H4 (cell line): ENCODE results near the gene S1PR5. TPM values are rescaled to one million over a fixed set of nuclear protein-coding genes. Genes with fewer than 3 reads are reported as not detected.

Experiments used
- DNase-seq: peaks from one replicate; pipeline ENCODE4 v3.0.0-alpha.2; 2015; ENCODE audit warnings: low spot score
- total RNA-seq: library from RNA; depleted of rRNA; stranded (reverse); fragments of >200 nt; shearing (Covaris generic); gene quantifications from 2 replicates; pipeline ENCODE4 v1.2.3, GENCODE V29; 2014; rRNA removed

The S1PR5 gene
- total RNA-seq, 1 experiment from 2014 or later = 1.0 TPM

DNA sequence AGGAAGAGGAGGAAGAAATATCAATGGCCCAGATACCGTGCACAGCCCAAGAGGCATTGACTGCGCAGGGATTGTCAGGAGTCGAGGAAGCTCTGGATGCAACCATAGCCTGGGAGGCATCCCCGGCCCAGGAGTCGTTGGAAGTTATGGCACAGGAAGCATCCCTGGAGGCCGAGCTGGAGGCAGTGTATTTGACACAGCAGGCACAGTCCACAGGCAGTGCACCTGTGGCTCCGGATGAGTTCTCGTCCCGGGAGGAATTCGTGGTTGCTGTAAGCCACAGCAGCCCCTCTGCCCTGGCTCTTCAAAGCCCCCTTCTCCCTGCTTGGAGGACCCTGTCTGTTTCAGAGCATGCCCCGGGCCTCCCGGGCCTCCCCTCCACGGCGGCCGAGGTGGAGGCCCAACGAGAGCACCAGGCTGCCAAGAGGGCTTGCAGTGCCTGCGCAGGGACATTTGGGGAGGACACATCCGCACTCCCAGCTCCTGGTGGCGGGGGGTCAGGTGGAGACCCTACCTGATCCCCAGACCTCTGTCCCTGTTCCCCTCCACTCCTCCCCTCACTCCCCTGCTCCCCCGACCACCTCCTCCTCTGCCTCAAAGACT lies 50.0 kb downstream of the S1PR5 start:
- DNase-seq = no peak

DNA sequence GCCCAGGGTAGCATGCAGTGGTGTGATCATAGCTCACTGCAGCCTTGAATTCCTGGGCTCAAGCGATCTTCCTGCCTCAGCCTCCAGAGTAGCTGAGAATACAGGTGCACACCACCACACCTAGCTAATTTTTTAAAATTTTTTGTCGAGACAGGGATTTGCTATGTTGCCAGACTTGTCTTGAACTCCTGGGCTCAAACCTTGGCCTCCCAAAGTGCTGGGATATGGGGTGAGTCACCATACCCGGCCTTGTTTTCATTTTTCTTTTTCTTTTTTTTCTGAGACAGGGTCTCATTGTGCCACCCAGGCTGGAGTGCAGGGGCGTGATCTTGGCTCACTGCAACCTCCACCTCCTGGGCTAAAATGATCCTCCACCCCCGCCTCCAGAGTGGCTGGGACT lies 52.8 kb downstream of the S1PR5 start:
- DNase-seq = no peak

Other genes starting within 250 kb of the S1PR5 start
- gene ICAM1, start 246.3 kb downstream of the S1PR5 start, total RNA-seq = 0.06 and 0.12 TPM in 2 replicates
- gene ICAM4, start 230.5 kb downstream of the S1PR5 start, total RNA-seq = 0.15 TPM in 1 of 2 replicates, not detected in the other
- 0.87 and 1.5 TPM in 2 replicates for gene ICAM5, start 227.5 kb downstream of the S1PR5 start, total RNA-seq
- gene ZGLP1, start 207.6 kb downstream of the S1PR5 start, total RNA-seq = 0.18 and 1.8 TPM in 2 replicates
- gene FDX2, start 201.4 kb downstream of the S1PR5 start, total RNA-seq = 23.6 and 40.0 TPM in 2 replicates
- 7.1 and 8.2 TPM in 2 replicates for gene RAVER1, start 183.9 kb downstream of the S1PR5 start, total RNA-seq
- gene ICAM3, start 177.8 kb downstream of the S1PR5 start, total RNA-seq = 7.3 and 11.2 TPM in 2 replicates
- 28.2 and 37.1 TPM in 2 replicates for gene TYK2, start 136.9 kb downstream of the S1PR5 start, total RNA-seq
- gene CDC37, start 113.9 kb downstream of the S1PR5 start, total RNA-seq = 105 and 132 TPM in 2 replicates
- gene PDE4A, start 96.9 kb downstream of the S1PR5 start, total RNA-seq = 1.0 and 1.1 TPM in 2 replicates
- 40.9 and 43.3 TPM in 2 replicates for gene KEAP1, start 14.1 kb downstream of the S1PR5 start, total RNA-seq
- 13.1 and 18.6 TPM in 2 replicates for gene ATG4D, start 26.5 kb upstream of the S1PR5 start, total RNA-seq
- 7.7 and 8.3 TPM in 2 replicates for gene KRI1, start 48.6 kb upstream of the S1PR5 start, total RNA-seq
- 3.2 and 5.2 TPM in 2 replicates for gene CDKN2D, start 51.5 kb upstream of the S1PR5 start, total RNA-seq
- gene AP1M2, start 69.9 kb upstream of the S1PR5 start, total RNA-seq = 7.8 and 14.8 TPM in 2 replicates
- gene SLC44A2, start 108.1 kb upstream of the S1PR5 start, total RNA-seq = 9.9 and 11.8 TPM in 2 replicates
- gene ILF3, start 136.9 kb upstream of the S1PR5 start, total RNA-seq = 107 and 109 TPM in 2 replicates
- gene QTRT1, start 184.0 kb upstream of the S1PR5 start, total RNA-seq = 21.4 and 29.6 TPM in 2 replicates
- 24.3 and 31.0 TPM in 2 replicates for gene DNM2, start 200.6 kb upstream of the S1PR5 start, total RNA-seq